Bronchial epithelial cell (primary cell): ENCODE results near the gene XPO4. TPM values are rescaled to one million over a fixed set of nuclear protein-coding genes. Genes with fewer than 3 reads are reported as not detected.

ENCODE experiments used
- DNase-seq: peaks from one replicate; pipeline ENCODE4 v3.0.0-alpha.2; 2010; ENCODE audit warnings: low read depth
- FAIRE-seq: peaks from 2 replicates; lab custom pipeline; 2011; peaks lifted over from hg19 to GRCh38; lab: Jason Lieb, UNC
- H3K27me3 ChIP-seq: 2 replicates; pipeline ENCODE4 v1.5.1; 2011; ENCODE audit warnings: low read length; ENCODE audit not compliant: control insufficient read depth, insufficient read depth
- H3K36me3 ChIP-seq: 2 replicates; pipeline ENCODE4 v1.5.1; 2011; ENCODE audit warnings: low read length; ENCODE audit not compliant: control insufficient read depth, insufficient read depth
- H3K4me3 ChIP-seq: 2 replicates; pipeline ENCODE4 v1.5.1; 2011; ENCODE audit warnings: mild to moderate bottlenecking, low read depth, low read length, control low read depth
- CTCF ChIP-seq: IDR thresholded peaks from 2 replicates; pipeline ENCODE4 v1.5.1; 2011; ENCODE audit warnings: mild to moderate bottlenecking, moderate library complexity, low read length, control low read depth, inconsistent platforms; ENCODE audit not compliant: insufficient read depth, severe bottlenecking
- total RNA-seq: library from RNA; depleted of rRNA; stranded (reverse); fragments of >200 nt; gene quantifications from 2 replicates; pipeline ENCODE4 v1.2.1, GENCODE V29; 2014

XPO4 gene
- total RNA-seq, 1 donor from 2014 or later = 16.8 TPM

DNA sequence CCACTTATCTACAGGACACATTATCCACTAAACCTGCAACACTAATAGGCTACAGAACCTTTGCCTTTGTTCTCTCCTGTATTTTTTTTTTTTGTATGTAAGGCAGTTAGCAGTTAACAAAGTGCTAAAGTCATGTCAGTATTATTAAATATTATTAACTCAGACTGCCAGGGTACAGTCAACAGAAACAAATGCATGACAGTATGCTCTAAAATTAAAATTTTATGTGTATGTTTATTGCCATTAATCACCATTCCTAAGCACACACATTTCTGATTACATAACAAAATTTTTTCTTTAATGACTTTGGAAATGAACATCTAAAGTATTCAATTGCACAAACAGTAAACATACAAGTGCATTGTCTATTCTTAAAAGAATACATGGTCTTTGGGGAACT is 41.7 kb downstream of the XPO4 start:
- FAIRE-seq (no peak), DNase-seq (no peak)
- Histone ChIP-seq H3K36me3 (no peaks in the 10 kb centered on the region), H3K4me3 (no peak overlapping the region), H3K27me3 (no peaks in the 10 kb centered on the region)
- TF ChIP-seq CTCF = no peak

GRCh38 chr13:20856650-20857049 is 45.9 kb downstream of the XPO4 start:
- H3K36me3 ChIP-seq = no peaks in the 10 kb centered on the region
- no peak for TF ChIP-seq CTCF
- H3K4me3 ChIP-seq = no peak overlapping the region
- DNase-seq (no peak), FAIRE-seq (no peak)
- no peaks in the 10 kb centered on the region for H3K27me3 ChIP-seq

DNA sequence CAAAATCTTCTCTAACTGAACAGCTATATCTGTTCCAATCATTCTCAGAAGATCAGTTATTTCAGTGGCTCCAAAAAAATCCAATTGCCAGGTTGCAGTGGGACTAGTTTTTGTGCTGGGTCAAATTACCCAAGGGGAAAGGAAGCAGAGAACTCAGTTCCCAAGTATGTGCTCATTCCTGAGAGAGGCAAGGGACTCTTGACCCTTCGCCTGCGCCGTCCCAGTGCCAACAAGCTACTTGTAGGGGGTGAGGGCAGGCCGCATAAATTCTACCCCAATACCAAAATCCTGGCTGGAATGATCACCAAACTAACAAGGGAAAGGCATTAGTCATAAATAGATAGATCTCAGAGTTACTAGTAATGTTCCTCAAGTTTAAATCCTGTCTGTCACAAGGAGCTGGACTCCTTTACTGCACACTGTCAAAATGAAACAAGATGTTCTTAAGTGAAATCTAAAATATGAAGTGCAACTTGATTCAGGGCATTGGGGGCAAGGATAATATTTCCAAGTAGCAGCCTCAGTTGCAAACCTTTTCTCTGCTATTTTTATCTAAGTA is 50.6 kb downstream of the XPO4 start:
- H3K27me3 ChIP-seq = no peaks in the 10 kb centered on the region
- no peak for FAIRE-seq
- no peak overlapping the region for H3K4me3 ChIP-seq
- H3K36me3 ChIP-seq = peaks cover 1% of the 10 kb centered on the region
- TF ChIP-seq CTCF = no peak
- no peak for DNase-seq

GRCh38 chr13:20848944-20849343 is 53.6 kb downstream of the XPO4 start:
- Histone ChIP-seq H3K4me3 (no peak overlapping the region), H3K27me3 (no peaks in the 10 kb centered on the region), H3K36me3 (peaks cover 1% of the 10 kb centered on the region)
- FAIRE-seq = no peak
- no peak for TF ChIP-seq CTCF
- no peak for DNase-seq

DNA sequence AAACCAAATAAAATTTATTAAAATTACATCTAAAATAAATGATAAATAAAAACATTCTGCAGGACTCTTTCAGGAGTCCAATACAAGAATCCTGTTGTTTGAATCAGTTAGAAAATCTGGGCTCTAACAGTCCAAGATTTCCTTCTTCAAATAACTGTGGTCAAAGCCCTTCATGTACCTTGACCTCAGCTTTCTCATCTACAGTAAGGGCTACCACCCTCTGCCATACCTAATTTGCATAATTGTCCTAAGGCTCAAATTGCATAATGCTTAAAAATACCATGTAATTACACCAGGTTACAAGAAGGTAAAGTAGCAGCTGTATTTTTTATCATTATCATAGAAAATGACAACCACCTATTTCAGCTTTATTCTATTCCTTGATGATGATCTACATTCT is 54.3 kb downstream of the XPO4 start:
- no peaks in the 10 kb centered on the region for H3K27me3 ChIP-seq
- TF ChIP-seq CTCF = no peak
- no peak overlapping the region for H3K4me3 ChIP-seq
- H3K36me3 ChIP-seq = peaks cover 1% of the 10 kb centered on the region
- FAIRE-seq (no peak), DNase-seq (no peak)

DNA sequence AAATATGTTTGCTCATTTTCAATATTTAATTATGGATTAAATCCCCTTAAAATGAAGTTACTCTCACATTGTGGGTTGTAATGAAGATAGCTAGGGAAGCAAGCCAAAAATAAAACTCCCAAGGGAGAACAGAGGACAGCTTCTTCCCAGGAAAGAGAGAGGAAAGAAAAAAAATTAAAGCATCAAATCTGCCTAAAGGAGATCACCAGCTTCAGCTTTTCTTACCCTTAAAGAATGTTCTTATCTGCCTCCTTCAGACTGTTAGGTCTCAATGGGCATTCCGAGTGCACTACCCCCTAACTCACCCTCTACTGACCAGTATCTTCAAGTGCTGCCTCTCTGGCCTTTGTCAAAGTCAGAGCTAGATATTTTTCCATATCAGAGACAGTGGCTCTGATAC is 55.2 kb downstream of the XPO4 start:
- H3K36me3 ChIP-seq = peaks cover 1% of the 10 kb centered on the region
- H3K4me3 ChIP-seq = no peak overlapping the region
- no peaks in the 10 kb centered on the region for H3K27me3 ChIP-seq
- TF ChIP-seq CTCF = no peak
- DNase-seq = no peak
- no peak for FAIRE-seq
